Caco-2 (cell line): ENCODE results near the gene TSEN2. TPM values are rescaled to one million over a fixed set of nuclear protein-coding genes. Genes with fewer than 3 reads are reported as not detected.

Source experiments
- BruUV-seq: library from RNA; stranded (reverse); fragments of 400-500 nt; replicated peaks from 2 replicates; lab custom pipeline; 2021; lab: Mats Ljungman, UMichigan
- CTCF ChIA-PET: fragments of 300-600 bp; sonication (Branson Sonifier 250); formaldehyde crosslinking; loops from one replicate; lab custom pipeline; 2022; ENCODE audit warnings: antibody characterized with exemption; lab: Charles Lee
- POLR2A ChIA-PET: fragments of 300-600 bp; sonication (Branson Sonifier 250); formaldehyde crosslinking; loops from one replicate; lab custom pipeline; 2022; ENCODE audit warnings: antibody characterized with exemption; lab: Charles Lee
- DNase-seq, 2 experiments: peaks; one replicate each; pipeline versions ENCODE4 v3.0.0 to v3.0.0-alpha.2; 2020 to 2022
- H3K27me3 ChIP-seq: replicated peaks from 2 replicates; pipeline ENCODE4 v1.6.0; 2011; ENCODE audit warnings: low read length; ENCODE audit not compliant: control insufficient read depth, insufficient read depth
- H3K36me3 ChIP-seq: 2 replicates; pipeline ENCODE4 v1.5.1; 2011; ENCODE audit warnings: low read length; ENCODE audit not compliant: control insufficient read depth, insufficient read depth
- H3K4me1 ChIP-seq: fragments of 250-450 bp; sonication (Bioruptor Pico); 2 replicates; pipeline ENCODE4 v1.5.1; 2020; ENCODE audit warnings: mild to moderate bottlenecking
- H3K4me3 ChIP-seq: 2 replicates; pipeline ENCODE4 v1.5.1; 2011; ENCODE audit warnings: low read depth, mild to moderate bottlenecking, control low read depth, low read length
- H3K9me3 ChIP-seq: fragments of 250-450 bp; sonication (Bioruptor Pico); 2 replicates; pipeline ENCODE4 v1.5.1; 2020; ENCODE audit warnings: mild to moderate bottlenecking, moderate library complexity
- H3K27ac Mint-ChIP-seq: one replicate; pipeline ENCODE4 v1.8.0; 2022; ENCODE audit warnings: mixed read lengths; ENCODE audit not compliant: unreplicated experiment
- H3K27me3 Mint-ChIP-seq: one replicate; pipeline ENCODE4 v1.8.0; 2022; ENCODE audit warnings: mixed read lengths; ENCODE audit not compliant: insufficient read depth, unreplicated experiment
- H3K36me3 Mint-ChIP-seq: one replicate; pipeline ENCODE4 v1.8.0; 2022; ENCODE audit warnings: mild to moderate bottlenecking, mixed read lengths; ENCODE audit not compliant: insufficient read depth, unreplicated experiment
- H3K4me1 Mint-ChIP-seq: one replicate; pipeline ENCODE4 v1.8.0; 2022; ENCODE audit warnings: low read depth, mixed read lengths; ENCODE audit not compliant: unreplicated experiment
- H3K4me3 Mint-ChIP-seq: one replicate; pipeline ENCODE4 v1.8.0; 2022; ENCODE audit warnings: mild to moderate bottlenecking, moderate library complexity, mixed read lengths; ENCODE audit not compliant: unreplicated experiment
- H3K9me3 Mint-ChIP-seq: one replicate; pipeline ENCODE4 v1.8.0; 2022; ENCODE audit warnings: mixed read lengths; ENCODE audit not compliant: unreplicated experiment
- CTCF ChIP-seq, 2 experiments: fragments of 200-600 bp in 1 of 2; IDR thresholded peaks; 1 replicate in 1 of 2; 2 replicates in 1 of 2; pipeline versions ENCODE4 v1.5.1 to v1.8.0; 2011 to 2022; ENCODE audit warnings: antibody characterized with exemption in 1 of 2, control low read depth in 1 of 2, inconsistent platforms in 1 of 2, low read depth in 1 of 2, low read length in 1 of 2, mild to moderate bottlenecking in 1 of 2, moderate library complexity in 1 of 2; ENCODE audit not compliant: insufficient read depth in 1 of 2, severe bottlenecking in 1 of 2, unreplicated experiment in 1 of 2
- intact Hi-C: fragments of 100-400 bp; cut with micrococcal nuclease; formaldehyde crosslinking; loops from one replicate; pipeline ENCODE4 v1.10.0; 2022; ENCODE audit not compliant: unreplicated experiment
- total RNA-seq: library from RNA; stranded (reverse); gene quantifications from 2 replicates; pipeline ENCODE4 v1.2.3, GENCODE V29; 2022

The TSEN2 gene
- total RNA-seq, 1 experiment from 2014 or later: 19.6 TPM

- no peaks in the 10 kb centered on the region; the same call in none of the 2 replicates for H3K36me3 ChIP-seq
- intact Hi-C loops: no loop called here
- BruUV-seq: no TSS peak
These were observed 84.5 kb downstream of the TSEN2 start for GRCh38 chr3:12568747-12569146.

GRCh38 chr3:12569836-12570235, 85.6 kb downstream of the TSEN2 start:
- ChIA-PET CTCF (no interaction called here), POLR2A (no interaction called here)
- no TSS peak for BruUV-seq
- Mint-ChIP-seq H3K36me3 (peaks cover 60% of the 10 kb centered on the region), H3K9me3 (no peaks in the 10 kb centered on the region), H3K27me3 (no peaks in the 10 kb centered on the region), H3K27ac (peak overlapping the region; percentile 28), H3K4me3 (no peak overlapping the region), H3K4me1 (no peaks in the 10 kb centered on the region)
- no peak for DNase-seq
- no peak for TF ChIP-seq CTCF (IDR thresholded peaks at IDR 0.05; ENCODE audit: insufficient read depth in 1 of 2, low read depth in 1 of 2, low read length in 1 of 2, severe bottlenecking in 1 of 2, unreplicated experiment in 1 of 2)
- Histone ChIP-seq H3K27me3 (no peaks in the 10 kb centered on the region), H3K4me1 (no peaks in the 10 kb centered on the region), H3K4me3 (no peak overlapping the region), H3K36me3 (no peaks in the 10 kb centered on the region; the same call in none of the 2 replicates), H3K9me3 (peaks cover 3% of the 10 kb centered on the region; the same call in 1 of the 2 replicates)
- intact Hi-C loops: no loop called here

More at GRCh38 chr3:12568747-12569146, 84.5 kb downstream of the TSEN2 start:
- Histone ChIP-seq H3K27me3 (no peaks in the 10 kb centered on the region), H3K4me1 (no peaks in the 10 kb centered on the region), H3K9me3 (peaks cover 3% of the 10 kb centered on the region; the same call in 1 of the 2 replicates), H3K4me3 (no peak overlapping the region)
- TF ChIP-seq CTCF (IDR thresholded peaks at IDR 0.05; ENCODE audit: insufficient read depth in 1 of 2, low read depth in 1 of 2, low read length in 1 of 2, severe bottlenecking in 1 of 2, unreplicated experiment in 1 of 2): no peak
- DNase-seq: no peak
- no peak overlapping the region for H3K27ac Mint-ChIP-seq
- ChIA-PET POLR2A (interaction anchor here (0.7 kb wide), 1 partner anchor 273 kb away, joined by 6 read pairs; the partner anchor contains the start of gene RPL32), CTCF (no interaction called here)
- H3K27me3 Mint-ChIP-seq: no peaks in the 10 kb centered on the region
- H3K4me3 Mint-ChIP-seq: no peak overlapping the region
- H3K36me3 Mint-ChIP-seq: peaks cover 49% of the 10 kb centered on the region
- H3K4me1 Mint-ChIP-seq: no peaks in the 10 kb centered on the region
- H3K9me3 Mint-ChIP-seq: no peaks in the 10 kb centered on the region

- H3K4me1 Mint-ChIP-seq: no peaks in the 10 kb centered on the region
- CTCF ChIA-PET: no interaction called here
These were observed 87.7 kb downstream of the TSEN2 start for GRCh38 chr3:12571986-12572385.

More at GRCh38 chr3:12571986-12572385, 87.7 kb downstream of the TSEN2 start:
- H3K9me3 ChIP-seq: no peaks in the 10 kb centered on the region
- H3K27me3 Mint-ChIP-seq: no peaks in the 10 kb centered on the region
- H3K4me3 ChIP-seq: no peak overlapping the region
- TF ChIP-seq CTCF (IDR thresholded peaks at IDR 0.05; ENCODE audit: insufficient read depth in 1 of 2, low read depth in 1 of 2, low read length in 1 of 2, severe bottlenecking in 1 of 2, unreplicated experiment in 1 of 2): no peak
- H3K36me3 Mint-ChIP-seq: peaks cover 80% of the 10 kb centered on the region
- POLR2A ChIA-PET: no interaction called here
- no TSS peak for BruUV-seq
- no peak overlapping the region for H3K4me3 Mint-ChIP-seq
- no peaks in the 10 kb centered on the region for H3K27me3 ChIP-seq
- intact Hi-C loops: no loop called here
- H3K9me3 Mint-ChIP-seq: no peaks in the 10 kb centered on the region
- no peaks in the 10 kb centered on the region; the same call in none of the 2 replicates for H3K36me3 ChIP-seq
- no peak for DNase-seq
- H3K4me1 ChIP-seq: no peaks in the 10 kb centered on the region
- H3K27ac Mint-ChIP-seq: no peak overlapping the region
